ES-I3 (cell line): ENCODE measurements around the gene ADGRB3.

Experiments used
- H3K36me3 ChIP-seq: 2 replicates; pipeline ENCODE4 v1.6.1; 2013; ENCODE audit warnings: mild to moderate bottlenecking, low read length, control low read depth, moderate library complexity; ENCODE audit not compliant: insufficient read depth
- H3K4me1 ChIP-seq: 2 replicates; pipeline ENCODE4 v1.6.1; 2013; ENCODE audit warnings: mild to moderate bottlenecking, control low read depth, low read length; ENCODE audit not compliant: insufficient read depth
- H3K9ac ChIP-seq: 2 replicates; pipeline ENCODE4 v1.6.1; 2013; ENCODE audit warnings: low read depth, mild to moderate bottlenecking, low read length, moderate library complexity
- H3K9me3 ChIP-seq: 2 replicates; pipeline ENCODE4 v1.6.1; 2013; ENCODE audit warnings: mild to moderate bottlenecking, low read length, moderate library complexity; ENCODE audit not compliant: control insufficient read depth, insufficient read depth

ADGRB3 gene

DNA sequence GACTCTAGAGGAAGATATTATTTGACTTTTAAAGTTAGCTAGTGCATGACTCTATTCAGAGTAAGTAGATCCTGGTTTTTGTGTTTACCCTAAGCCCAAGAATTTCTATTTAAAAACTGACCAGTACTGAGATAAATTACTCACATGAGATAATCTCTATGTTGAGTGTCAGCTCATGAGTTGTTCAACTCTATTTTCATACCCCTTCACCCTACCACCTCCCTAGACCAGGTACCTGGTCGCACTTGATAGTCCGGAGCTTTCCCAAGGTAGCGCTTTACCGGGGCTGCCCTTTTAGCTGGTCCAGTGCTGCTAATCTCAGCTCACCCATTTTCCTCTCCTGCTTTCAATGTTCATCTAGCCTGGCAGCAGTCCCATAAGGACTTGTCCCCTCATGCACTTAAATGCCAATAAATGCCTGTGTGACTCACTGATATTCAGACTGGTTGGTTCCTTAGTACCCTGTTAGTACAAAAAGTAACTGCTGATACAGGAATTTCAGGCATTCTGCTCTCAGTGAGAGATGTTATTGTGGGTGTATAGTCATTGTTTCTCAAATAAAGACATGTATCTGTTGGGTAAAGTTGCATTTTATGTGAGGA lies 503.9 kb downstream of the ADGRB3 start:
- H3K9me3 ChIP-seq: no peaks in the 10 kb centered on the region
- H3K4me1 ChIP-seq: peaks cover 5% of the 10 kb centered on the region; the same call in 1 of the 2 replicates
- H3K9ac ChIP-seq: no peak overlapping the region
- no peaks in the 10 kb centered on the region for H3K36me3 ChIP-seq

DNA sequence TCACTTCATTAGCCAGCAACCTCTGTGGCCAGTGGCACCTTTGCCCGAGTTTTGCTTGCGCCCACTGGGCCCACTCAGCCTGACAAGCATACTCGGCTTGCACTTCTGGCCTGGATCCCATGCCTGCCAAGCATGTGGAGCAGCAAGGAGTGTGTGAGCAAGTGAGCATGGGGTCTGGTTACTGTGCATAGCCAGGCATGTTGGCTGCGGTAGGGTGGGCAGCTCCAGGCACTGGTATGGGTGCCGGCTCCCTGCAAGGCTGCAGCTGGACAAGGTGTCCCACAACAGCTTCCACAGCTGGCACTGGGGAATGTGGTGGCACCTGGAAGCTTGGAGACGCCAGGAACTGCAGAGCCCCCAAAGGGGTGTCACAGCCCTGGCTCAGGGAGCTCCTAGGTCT lies 510.0 kb downstream of the ADGRB3 start:
- H3K9ac ChIP-seq: no peak overlapping the region
- peaks cover 8% of the 10 kb centered on the region for H3K9me3 ChIP-seq
- H3K36me3 ChIP-seq: no peaks in the 10 kb centered on the region
- no peaks in the 10 kb centered on the region for H3K4me1 ChIP-seq

DNA sequence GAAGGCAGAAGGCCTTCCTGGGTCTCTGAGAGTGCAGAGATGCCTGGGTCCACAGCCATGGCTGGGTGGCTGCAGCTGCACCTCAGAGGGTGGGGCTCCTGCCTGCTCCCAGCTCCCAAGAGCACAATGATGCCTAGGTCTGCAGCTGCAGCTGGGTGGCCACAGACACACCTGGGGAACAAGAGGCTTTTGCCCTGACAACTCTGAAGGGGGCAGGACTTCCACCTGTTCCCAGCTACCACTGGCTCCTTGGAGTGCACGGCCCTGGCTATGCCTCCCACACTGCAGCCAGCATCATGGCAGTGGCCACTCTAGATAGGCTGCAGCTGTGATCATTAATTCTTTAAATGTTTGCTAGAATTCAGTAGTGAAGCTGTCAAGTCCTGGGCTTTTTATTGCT lies 511.3 kb downstream of the ADGRB3 start:
- Histone ChIP-seq H3K9me3 (peaks cover 8% of the 10 kb centered on the region), H3K4me1 (no peaks in the 10 kb centered on the region), H3K36me3 (no peaks in the 10 kb centered on the region), H3K9ac (no peak overlapping the region)

DNA sequence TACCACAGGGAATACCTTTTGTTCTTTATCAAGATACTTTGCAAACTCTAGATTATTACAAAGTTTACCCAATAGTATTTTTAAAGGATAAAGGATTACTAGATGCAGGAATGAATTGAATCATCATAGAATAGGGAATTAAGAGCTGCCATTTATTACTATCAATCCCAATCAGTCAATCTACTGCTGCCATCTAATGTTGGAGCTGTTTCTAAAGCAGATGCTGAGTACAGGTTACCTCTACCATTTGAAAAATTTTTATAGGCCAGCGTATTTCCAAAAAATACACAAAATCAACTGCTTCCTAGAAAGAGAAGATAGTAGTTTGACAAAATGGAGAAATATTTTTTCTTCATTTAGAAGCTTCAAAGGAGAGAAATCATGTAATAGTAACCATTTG lies 520.4 kb downstream of the ADGRB3 start:
- Histone ChIP-seq H3K9me3 (no peaks in the 10 kb centered on the region), H3K4me1 (no peaks in the 10 kb centered on the region), H3K9ac (no peak overlapping the region), H3K36me3 (no peaks in the 10 kb centered on the region)

DNA sequence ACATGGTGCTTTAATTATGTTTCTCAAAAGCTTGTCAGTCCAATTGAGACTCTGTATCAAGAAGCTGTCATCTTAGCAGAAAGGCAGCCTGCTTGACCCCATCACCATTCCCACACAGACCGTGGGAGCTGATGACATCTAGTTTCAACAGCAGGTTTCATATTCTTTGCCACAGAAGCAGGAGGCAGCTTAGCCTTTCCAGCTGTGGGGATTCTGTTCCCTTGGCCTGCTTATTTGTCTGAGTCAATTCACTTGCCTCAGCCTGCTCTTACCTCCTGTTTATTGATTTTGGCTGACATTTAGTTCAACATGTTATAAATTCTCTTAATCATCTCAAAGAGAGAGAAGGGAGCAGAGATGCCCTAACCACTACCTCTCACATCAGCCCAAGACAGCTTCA lies 527.7 kb downstream of the ADGRB3 start:
- Histone ChIP-seq H3K9me3 (0 out of 2 replicates have a peak, but pooled peaks cover 4% of the 10 kb centered on the region), H3K36me3 (no peaks in the 10 kb centered on the region), H3K9ac (no peak overlapping the region), H3K4me1 (peaks cover 14% of the 10 kb centered on the region)

DNA sequence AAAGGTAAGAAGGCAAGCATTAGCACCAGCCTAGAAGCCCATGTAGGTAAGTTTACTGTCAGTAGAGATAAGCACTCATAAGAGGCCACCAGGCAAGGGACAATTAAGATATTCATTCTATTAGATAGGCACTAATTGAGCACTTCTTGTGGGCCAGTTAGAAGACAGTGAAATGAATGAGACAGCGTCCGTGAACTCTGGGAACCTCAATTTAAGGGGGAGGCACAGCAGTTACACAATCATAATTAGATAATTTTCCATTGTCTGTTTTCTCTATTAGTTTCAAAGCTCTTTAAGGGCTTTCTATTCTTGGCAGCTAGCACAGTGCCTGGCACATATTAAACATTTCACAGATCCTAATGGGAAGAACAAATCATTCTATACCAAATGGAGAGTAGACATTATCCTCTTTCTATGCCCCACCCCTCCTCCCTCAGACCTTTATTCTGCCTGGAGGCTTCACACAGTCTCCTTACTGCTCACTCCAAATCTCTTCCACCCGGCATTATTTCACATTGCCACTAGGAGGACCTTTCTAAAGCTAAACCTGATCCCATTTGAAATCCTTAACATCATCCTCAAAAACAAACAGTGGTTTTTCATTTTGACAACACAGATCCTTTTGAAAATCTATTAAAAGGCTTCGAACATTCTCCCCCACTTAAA lies 529.6 kb downstream of the ADGRB3 start:
- Histone ChIP-seq H3K4me1 (peaks cover 14% of the 10 kb centered on the region), H3K9ac (no peak overlapping the region), H3K9me3 (0 out of 2 replicates have a peak, but pooled peaks cover 4% of the 10 kb centered on the region), H3K36me3 (no peaks in the 10 kb centered on the region)

DNA sequence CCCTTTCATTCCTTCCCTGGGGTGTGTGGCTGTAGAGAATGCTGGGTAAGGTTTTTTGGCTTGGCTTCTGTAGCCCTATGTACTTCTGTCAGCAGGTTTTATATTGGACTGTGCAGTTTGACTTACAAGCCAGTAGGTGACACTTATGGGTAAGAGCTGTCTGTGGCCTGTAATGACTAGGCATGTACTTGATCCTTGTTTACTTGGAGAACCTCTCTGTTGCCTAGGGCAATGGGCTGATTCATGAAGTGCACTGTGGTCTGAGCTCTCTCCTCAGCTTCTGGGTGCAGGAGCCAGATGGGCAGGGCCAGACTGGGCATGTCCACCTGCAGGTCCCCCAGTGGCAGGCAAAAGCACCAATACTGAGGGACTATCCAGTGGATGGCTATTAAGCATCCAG lies 544.6 kb downstream of the ADGRB3 start:
- Histone ChIP-seq H3K9ac (no peak overlapping the region), H3K4me1 (no peaks in the 10 kb centered on the region), H3K9me3 (no peaks in the 10 kb centered on the region), H3K36me3 (no peaks in the 10 kb centered on the region)

DNA sequence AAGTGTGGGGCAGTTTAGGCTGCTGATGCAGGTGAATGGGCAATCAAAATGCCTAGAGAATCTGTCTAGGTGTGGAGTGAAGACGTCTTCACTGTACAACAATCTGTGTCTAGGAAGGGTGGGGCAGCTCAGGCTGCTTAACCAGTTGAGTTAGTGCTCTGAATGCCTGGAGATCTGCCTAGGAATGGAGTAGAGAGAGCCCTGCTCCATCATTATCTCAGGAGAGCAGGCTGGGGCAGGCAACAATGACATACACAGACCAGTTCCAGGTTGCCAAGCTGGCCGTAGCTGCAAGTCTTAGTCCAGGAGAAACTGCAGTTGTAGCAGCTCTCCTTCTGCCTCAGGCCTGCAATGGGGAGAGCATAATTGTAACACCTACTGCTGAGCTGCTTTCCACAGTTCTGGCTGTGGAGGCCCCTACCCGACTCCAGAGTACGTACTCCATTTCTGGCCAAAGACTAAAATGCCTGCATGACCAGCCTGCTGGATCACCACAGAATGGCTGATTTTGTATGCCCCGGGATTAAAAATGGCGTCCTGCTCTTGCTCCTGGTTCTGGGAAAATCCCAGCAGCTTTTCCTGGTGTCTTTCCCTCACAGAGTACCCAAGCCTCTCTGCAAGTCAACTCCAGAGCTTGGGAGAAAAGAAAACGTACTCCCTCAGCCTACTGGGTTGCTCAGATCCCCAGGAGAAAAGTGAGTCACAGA lies 545.4 kb downstream of the ADGRB3 start:
- no peaks in the 10 kb centered on the region for H3K9me3 ChIP-seq
- H3K9ac ChIP-seq: no peak overlapping the region

DNA sequence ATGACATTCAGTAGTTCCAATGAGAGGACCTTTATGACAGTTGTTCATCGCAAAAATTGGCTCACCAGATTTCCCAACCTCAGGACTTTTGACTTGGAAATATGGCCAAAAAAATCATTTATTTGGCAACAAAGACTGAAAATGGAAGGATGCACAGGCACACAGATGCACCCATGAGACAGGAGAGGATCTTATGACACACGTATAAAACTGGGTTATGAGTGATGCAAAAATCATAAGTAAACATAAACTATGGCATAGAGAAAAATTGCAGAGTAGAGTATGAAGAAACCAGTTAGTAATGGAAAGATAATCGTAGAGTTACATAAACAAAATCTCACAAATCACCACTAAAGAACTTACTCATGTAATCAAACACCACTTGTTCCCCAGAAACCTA lies 546.9 kb downstream of the ADGRB3 start:
- H3K9me3 ChIP-seq: no peaks in the 10 kb centered on the region
- no peaks in the 10 kb centered on the region for H3K36me3 ChIP-seq
- no peaks in the 10 kb centered on the region for H3K4me1 ChIP-seq
- H3K9ac ChIP-seq: no peak overlapping the region

More for the DNA sequence above, 545.4 kb downstream of the ADGRB3 start:
- H3K4me1 ChIP-seq: no peaks in the 10 kb centered on the region
- H3K36me3 ChIP-seq: no peaks in the 10 kb centered on the region

DNA sequence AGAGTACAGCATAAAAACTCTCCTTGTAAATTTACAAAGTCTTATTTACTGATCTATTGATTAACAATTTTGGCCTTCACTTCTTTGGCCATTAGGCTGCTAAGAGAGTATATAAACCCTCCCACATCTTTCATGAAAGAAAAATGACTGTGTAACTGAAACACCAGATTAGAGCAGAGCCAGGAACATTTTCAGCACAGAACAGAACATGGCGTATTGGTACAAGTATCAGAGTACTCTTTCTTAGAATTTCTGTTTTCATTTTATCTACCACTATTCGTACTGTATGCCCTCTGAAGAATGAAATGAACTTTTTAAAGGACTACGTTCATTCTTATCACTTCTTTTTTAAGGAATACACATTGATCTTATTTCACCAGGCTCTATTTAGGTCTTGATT lies 550.2 kb downstream of the ADGRB3 start:
- no peaks in the 10 kb centered on the region for H3K9me3 ChIP-seq
- H3K4me1 ChIP-seq: no peaks in the 10 kb centered on the region
- no peaks in the 10 kb centered on the region for H3K36me3 ChIP-seq
- H3K9ac ChIP-seq: no peak overlapping the region

DNA sequence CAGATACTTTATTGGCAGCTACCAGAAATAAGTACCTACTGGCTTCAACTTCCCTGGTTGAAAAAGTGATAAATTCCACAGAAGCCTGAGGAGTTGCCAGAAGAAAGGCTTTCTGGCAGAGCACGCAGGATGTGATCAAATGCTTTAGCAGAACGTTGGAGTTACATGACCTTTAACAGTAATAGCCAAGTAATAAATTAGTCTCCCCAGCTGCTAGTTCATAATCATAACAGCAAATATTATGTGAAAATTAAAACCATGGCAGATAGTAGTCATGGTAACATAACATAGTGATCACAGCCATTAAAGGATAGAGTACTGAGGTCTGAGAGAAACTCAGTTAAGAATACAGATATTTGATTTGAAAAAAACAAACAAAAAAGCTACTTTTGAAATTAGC lies 567.7 kb downstream of the ADGRB3 start:
- Histone ChIP-seq H3K9me3 (no peaks in the 10 kb centered on the region), H3K9ac (no peak overlapping the region), H3K36me3 (no peaks in the 10 kb centered on the region), H3K4me1 (no peaks in the 10 kb centered on the region)

DNA sequence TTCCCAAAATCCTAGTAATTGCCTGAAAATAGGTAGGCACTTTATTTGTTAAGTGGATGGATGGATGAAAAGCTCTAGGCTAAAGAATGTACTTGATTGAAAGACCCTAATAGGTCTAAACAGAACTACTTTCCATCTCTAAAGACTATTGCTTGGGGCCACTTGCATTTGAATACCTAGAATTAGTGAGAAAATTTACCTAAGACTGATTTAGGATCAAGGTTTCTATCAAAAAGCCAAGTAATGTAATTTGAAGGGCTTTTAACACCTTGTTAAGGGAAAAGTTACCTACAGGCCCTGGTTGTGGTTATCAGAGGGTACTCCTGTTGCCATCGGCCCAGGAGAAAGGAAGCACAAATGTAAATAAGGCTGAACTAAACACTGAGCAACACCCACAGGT lies 581.0 kb downstream of the ADGRB3 start:
- Histone ChIP-seq H3K36me3 (no peaks in the 10 kb centered on the region), H3K4me1 (peaks cover 62% of the 10 kb centered on the region), H3K9ac (no peak overlapping the region), H3K9me3 (no peaks in the 10 kb centered on the region)

DNA sequence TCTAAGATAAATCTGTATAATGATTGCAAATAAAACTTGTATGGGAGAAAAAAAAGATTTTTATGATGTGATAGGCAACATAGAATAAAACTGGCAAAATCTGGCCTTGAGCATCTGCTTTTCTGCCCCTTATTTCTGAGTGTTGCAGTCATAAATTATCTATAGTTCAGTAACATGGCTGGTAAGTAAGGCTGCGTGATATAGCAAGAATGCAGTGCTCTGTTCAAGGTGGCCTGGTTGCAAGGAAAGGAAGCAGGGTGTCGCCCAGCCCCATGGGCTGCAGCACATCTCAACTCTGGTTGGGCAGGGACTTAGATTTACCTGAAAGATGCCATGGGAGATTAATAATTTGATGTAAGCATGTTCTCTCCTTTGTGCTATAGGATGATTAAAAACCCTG lies 582.3 kb downstream of the ADGRB3 start:
- Histone ChIP-seq H3K9me3 (no peaks in the 10 kb centered on the region), H3K9ac (no peak overlapping the region), H3K36me3 (no peaks in the 10 kb centered on the region), H3K4me1 (peaks cover 64% of the 10 kb centered on the region)

DNA sequence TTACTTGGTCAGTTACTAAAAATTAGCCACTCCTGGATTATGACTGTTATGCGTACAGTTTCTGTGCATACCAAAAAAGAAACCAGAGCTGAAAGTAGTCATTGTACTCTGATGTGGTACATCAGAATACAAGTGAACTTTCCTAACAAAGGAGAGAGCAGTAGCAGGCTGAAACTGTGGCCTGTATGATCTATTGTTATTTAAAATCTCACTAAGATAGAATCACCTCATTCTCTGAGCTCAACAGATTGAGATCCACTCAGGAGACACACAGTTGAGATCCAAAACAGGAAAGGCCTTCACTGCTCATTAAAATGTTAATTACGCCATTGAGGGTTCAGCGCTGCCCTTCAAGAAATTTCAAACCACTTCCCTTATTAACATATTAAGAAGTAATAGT lies 585.3 kb downstream of the ADGRB3 start:
- Histone ChIP-seq H3K9me3 (no peaks in the 10 kb centered on the region), H3K9ac (no peak overlapping the region), H3K4me1 (peaks cover 52% of the 10 kb centered on the region), H3K36me3 (no peaks in the 10 kb centered on the region)

DNA sequence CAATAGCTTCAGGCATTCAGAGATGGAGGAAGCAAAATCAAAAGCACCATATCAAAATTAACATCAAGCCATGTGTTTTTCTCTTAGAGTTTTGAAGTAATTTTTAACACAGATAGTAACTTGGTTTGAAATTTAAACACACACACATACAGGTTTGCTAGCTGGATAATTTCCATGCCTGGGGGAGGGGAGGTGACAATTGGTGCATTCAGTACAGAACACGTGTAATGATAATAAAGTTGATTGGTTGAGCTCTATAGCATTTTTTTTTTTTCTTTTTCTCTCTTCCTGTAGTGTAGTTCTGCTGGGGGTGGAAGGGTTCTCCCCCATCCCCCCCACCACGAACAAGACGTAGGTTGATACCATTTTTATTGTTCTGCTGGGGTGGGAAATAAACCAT lies 596.9 kb downstream of the ADGRB3 start:
- Histone ChIP-seq H3K9ac (no peak overlapping the region), H3K9me3 (no peaks in the 10 kb centered on the region), H3K4me1 (no peaks in the 10 kb centered on the region), H3K36me3 (no peaks in the 10 kb centered on the region)
